ENCODE results near the gene SLC2A8. TPM values are rescaled to one million over a fixed set of nuclear protein-coding genes. Genes with fewer than 3 reads are reported as not detected.

SLC2A8 gene
- total RNA-seq, result 23.6 TPM

GRCh38 chr9:127396808-127397645, at the start of gene SLC2A8:
TSS of gene SLC2A8 (plus strand) at chr9:127397169. CDS start at chr9:127397231, 62 bp downstream.

GRCh38 chr9:127423934-127424675, 27.1 kb downstream of the SLC2A8 start, which contains the start of gene ZNF79:
TSS of gene ZNF79 (plus strand) at chr9:127424382. CDS start at chr9:127424788, 406 bp downstream.

GRCh38 chr9:127450830-127451607, 54.0 kb downstream of the SLC2A8 start, which contains the start of the genes LRSAM1 and RPL12:
TSS of gene LRSAM1 (plus strand) at chr9:127451510. CDS start at chr9:127454528, 3,018 bp downstream.
TSS of gene RPL12 (minus strand) at chr9:127451406. CDS start at chr9:127451317, 89 bp downstream.

Small RNA genes within 50 kb of the gene (small RNA-seq; reads per million reads assigned to genes)
- gene SNORA65 (ENCODE audit: low replicate concordance), result 104 reads per million, percentile 98 among the genes with 10 or more reads in this experiment

Other genes starting within 250 kb of the SLC2A8 start
- 35.6 TPM for gene GARNL3, start 132.4 kb upstream of the SLC2A8 start, total RNA-seq
- 10.2 TPM for gene ZNF79, start 27.2 kb downstream of the SLC2A8 start, total RNA-seq
- 700 TPM for gene RPL12, start 54.2 kb downstream of the SLC2A8 start, total RNA-seq
- gene LRSAM1, start 54.3 kb downstream of the SLC2A8 start, total RNA-seq, result 21.8 TPM
- 19.2 TPM for gene STXBP1, start 215.1 kb downstream of the SLC2A8 start, total RNA-seq